NCI-H1930 (cell line): ENCODE measurements around the gene CMKLR1.

Experiments used
- DNase-seq, 2 experiments: peaks; one replicate each; lab custom pipeline; 2025; lab: John Stamatoyannopoulos, UW

CMKLR1 gene

DNA sequence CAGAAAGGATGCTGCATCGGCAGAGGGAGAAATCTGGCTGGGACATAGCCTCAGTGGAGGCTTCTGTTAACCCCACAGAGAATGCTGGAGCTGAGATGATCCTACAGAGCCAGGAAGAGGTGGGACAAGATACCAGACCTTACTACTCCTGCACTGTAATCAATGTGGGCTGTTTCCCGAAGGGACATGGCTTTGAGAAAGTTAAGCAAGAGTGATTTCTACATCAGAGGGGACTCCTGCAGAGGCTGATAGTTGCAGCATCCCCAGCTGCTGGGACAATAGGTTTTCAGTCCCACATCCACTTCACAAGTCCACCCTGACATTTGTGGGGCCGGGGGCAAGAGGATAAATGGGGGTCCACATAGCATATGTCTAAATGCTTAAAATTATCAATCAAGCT is 22.5 kb upstream of the CMKLR1 start:
- DNase-seq = no peak

DNA sequence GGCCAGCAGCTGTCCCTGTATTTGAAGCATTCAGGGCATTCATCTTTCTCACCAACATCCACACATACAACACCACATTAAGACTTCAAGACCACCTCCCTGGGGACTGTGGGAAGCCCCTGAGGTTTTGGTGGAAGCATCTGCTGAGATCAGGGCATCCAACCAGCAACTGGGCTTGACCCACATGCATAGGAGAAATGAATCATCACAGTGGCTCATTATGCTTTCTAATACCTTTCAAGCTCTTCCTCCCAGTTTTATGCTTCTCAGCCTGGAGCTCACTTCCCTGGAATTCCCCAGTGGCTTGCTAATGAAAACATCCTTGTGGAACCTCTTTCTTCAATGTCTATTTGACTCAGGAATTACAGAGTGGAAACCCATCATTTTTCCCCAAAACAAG is 21.4 kb upstream of the CMKLR1 start:
- DNase-seq = no peak

DNA sequence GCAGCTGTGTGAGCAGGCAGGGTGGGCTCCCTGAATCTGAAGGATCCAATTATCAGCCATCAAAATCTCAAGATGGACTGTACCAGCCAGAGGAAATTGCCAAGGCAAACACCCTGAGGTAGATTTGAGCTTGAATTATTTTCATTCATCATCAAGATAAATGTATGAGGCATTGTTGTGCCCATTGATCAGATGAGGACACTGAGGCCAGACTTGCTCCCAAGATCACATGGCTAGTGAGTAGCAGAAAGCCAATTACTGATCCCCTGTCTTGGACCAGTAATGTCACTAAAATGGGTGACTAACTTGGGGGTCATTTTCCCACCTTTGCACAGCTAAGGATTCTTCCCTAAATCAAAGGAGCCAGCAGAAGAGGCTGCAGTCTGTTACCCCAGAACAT is 20.9 kb upstream of the CMKLR1 start:
- no peak for DNase-seq

DNA sequence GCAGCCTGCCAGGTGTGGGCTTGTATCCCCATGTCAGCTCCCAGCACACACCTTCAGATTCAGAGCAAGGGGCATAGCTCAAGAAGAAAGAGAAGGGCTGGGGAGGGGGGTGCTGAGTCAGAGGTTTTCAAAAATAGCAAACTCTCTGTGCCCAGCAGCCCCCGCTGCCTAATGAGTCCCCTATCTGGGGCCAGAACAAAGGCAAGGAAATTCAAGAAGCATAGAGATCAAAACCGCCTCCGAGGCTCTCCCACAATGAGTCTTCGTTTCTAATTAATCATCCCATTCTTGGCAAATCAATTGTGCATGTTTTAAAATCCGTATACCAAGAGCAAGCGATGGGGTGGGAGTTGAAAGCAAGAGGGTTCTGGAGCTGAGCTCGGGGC is 19.5 kb upstream of the CMKLR1 start:
- no peak for DNase-seq

DNA sequence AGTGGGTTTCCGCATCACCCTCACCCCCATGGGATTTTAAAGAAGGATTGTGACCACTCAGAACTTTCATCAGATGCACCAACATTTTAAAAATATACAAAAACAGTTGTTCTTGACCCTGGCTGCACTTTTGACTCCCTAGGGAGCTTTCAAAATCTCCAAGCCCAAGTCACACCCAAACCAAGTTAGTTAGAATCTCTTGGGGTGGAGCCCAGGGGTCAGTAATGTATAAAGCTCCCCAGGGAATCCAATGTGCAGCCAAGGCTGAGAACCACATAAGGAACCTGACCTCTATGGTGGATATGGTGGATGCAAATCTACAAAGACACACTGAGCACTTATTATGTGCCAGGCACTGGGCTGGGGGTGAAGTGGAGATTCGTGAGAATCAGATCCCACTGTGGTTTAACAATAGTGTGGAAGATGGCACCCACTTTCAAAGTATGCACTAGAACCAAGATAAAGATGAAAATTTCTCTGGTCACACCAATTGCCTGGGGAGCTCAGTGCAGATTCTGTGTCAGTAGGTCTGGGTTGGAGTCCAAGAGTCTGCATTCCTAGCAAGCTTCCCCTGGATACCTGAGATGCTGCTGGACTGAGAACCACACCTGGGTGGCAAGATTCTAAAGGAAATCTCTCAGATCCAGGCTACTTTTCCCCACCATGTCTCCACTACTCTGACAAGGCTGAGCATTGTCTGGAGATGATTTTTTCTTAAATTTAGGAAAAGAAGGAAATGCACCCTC is 18.9 kb upstream of the CMKLR1 start:
- no peak for DNase-seq

DNA sequence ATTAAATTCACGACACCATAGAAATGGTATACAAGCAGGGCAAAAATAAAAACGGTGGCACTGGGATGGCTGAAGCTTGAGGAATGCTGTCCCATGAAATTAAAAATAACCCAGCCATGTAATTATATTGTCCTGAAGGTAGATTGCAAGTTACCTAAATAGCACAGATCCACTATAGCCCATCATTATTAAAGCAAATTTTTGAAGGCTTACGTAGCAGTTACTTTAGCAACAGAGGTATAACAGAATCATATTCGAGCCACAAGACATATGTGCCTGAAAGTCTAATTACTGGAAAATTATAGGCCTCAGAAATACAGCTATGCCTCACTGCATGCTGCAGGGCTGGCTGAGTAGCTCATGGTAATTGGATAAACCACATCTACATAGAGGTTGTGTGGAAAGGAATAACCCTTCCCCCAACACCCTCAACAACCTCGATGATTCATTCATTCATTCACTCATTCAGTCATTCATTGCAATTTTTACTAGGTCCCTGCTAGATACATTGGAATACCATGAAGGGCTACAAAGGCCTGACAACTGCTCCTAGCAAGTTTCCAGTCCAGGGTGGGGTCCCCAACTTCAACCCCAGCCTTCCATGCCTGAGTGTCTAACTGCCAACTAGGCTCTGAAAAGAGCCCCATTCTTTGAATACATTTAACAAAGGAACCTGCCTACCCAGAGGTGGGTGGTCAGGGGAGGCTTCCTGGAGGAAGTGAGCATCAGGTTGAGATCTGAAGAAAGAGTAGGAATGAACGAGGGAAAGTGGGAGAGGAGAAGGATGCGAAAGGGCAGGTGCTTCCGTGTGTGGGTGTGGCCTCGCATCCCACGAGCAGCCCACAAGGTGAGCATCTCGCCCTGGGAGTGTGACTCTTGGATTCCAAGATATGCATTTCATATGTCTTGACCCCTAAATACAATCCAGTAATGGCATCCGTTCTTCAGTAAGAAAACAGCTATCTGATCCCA is 18.0 kb upstream of the CMKLR1 start:
- no peak for DNase-seq

DNA sequence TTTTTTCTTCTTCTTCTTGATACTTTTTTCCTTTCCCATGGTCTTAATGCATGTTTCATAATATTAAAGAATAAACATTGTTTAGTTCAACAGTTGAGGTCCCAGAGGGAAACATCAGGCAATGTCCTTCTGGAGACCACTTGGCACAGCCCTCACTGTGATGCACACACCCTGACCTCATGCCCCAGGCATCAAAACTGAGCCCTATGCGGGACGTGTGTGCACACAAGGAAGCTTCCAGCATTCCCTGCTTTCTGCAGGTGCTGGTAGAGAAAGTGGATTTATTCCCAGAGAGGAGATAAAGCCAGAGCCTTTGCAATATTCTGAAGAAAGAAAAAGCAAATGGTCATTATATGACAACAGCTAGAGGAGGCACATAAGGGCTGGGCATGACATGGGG is 16.0 kb upstream of the CMKLR1 start:
- no peak for DNase-seq

DNA sequence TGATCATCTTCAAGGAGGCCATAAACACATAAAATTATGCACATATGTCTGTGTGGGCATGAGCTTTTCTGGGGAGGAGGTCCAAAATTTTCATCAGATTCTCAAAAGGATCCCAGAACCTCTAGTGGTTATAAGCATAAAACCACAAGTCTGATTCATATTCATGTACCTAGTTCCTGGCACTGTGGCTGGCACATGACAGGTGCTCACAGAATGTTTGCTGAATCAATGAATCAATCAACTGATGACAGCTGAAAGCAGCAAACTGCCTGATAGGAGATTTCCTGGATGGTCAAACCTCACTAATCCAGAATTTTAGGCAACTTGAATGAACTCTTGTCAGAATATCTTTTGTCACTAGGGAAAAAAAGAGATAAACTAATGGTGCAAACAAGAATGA is 13.5 kb upstream of the CMKLR1 start:
- no peak for DNase-seq

DNA sequence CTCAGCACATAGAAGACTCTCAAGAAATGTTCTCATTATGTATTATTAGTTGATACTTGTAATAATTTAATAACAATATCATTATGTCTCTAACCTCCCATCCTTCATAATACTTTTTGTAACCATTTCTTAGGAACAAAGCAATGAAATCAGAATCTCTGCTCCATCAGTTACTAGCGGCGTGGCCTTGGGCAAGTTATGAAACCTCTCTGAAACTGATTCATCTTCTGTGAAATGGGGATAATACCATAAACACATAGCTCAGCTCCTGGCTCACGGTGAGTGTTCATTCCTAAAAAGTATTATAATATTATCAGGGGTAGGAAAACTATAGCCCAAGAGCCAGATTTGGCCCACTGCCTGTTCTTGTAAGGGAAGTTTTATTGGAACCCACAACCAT is 11.4 kb upstream of the CMKLR1 start:
- no peak for DNase-seq

DNA sequence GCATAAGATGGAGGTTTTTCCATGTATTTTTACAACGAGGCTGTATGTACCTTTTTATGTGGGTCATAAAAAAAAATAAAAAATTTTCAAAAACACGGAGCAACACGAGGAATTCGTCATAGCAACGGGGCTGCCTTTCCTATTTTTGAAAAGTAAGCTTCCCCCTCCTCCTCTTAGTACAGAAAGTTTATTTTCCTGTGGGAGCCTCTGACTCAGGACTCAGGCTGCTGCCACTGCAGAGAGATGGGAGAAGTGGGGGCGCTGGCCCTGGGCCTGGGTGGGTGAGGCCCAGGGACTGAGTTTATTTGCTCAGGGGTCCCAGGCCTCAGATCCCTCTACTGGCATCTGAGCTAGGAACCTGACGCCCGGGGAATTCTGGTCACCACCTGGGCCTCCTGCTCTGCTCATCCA is 10.2 kb upstream of the CMKLR1 start:
- no peak for DNase-seq

DNA sequence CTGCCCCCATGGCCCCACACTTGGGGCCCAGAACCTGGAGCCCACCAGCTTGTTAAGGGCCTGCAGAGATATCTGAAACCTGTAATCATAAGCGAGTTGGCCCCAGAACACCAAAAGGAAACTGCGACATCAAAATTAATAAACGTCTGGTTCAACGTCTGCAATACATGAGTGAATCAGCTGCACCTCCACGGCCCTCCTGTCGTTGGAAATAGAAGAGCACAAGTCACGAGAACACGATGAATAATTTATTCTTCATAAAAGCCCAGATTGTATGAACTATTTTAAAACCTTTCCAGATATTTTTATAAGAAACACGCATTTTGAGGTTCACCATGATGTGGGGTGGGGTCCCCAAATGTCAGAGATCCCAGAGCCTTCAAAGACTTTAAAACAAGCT is 9.7 kb upstream of the CMKLR1 start:
- no peak for DNase-seq

DNA sequence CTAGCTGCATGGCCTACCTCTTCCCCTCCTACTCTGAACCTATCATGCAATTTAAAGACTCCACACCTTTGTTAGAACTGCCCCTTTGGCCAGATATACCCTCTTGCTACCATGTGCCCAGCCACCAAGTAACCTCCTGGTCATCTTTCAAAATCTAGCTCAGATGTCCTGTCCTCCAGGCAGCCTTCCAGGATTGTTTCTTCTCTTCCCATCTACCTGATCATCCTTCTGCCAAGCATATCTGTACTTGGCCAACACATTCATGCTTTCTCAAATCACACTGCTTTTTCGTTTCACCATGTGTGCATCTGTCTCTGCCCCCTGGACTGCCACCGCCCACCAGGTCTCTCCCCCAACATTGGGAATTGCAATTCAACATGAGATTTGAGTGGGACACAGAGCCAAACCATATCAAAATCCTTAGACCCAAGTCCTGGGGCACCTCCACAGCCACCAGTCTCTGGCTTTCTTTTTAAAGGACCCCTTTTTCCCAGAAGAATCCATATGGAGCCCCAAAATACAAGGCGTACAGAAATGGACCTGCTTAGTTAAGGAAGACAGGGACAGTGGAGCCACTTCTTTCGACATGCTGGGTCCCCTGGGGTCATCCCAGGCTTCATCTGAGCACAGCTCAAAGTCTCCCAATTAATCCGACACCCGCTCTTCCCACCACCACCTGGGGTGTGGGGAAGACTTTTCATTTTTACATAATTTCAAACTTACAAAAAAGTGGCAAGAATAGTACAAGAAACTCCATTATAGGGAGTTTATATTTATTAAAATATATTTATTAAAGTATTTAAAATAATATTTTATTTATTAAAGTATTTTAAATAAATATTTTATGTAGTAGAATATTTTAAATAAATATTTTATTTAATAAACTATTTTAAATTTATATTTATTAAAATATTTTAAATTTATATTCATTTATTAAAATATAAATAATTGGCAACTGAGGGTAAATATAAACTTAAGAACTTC is 7.9 kb upstream of the CMKLR1 start:
- peak in 1 of 2 experiments; percentile 1 for DNase-seq

DNA sequence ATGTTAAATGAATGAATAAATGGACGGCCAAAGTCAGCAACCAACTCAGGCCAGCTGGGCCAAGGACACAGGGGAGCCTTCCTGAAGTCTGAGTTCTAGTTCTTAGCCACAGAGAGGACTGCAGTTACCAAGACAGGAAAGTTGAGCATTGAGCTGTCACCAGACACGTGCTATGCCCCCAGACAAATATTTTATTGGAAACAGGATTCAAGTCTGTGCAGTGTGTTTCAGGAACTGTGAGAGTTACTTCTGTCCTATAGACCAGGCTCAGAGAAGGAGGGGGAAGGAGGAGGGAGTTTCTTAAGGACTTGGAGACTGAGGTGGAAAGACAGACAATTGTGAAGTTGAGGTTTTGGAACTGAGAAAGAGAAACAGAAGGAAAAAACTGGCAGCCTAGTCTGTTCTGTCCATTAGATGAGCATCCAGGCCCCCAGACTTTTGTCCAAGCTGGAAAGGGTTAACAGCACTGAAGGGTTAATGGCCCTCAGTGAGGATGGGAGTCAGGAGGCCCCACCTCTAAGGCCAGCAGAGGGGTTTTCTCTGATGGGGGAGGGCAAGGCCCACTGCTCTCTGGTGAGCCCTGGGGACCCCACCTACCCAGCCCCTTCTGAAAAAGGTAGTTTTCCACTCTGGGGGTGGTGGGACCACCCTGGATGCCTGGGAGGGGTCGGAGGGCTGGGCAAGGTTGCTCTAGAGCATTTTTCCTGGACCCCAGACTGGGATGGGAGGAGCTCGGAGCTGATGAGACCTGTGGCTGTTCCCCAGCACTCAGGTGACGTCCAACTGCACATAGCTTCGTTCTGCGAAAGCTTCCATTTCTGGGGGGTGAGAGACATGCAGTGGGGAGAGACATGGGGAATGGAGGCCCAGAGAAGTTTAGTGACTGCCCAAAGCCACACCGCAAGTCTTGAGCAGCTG is 6.9 kb upstream of the CMKLR1 start:
- DNase-seq = no peak

DNA sequence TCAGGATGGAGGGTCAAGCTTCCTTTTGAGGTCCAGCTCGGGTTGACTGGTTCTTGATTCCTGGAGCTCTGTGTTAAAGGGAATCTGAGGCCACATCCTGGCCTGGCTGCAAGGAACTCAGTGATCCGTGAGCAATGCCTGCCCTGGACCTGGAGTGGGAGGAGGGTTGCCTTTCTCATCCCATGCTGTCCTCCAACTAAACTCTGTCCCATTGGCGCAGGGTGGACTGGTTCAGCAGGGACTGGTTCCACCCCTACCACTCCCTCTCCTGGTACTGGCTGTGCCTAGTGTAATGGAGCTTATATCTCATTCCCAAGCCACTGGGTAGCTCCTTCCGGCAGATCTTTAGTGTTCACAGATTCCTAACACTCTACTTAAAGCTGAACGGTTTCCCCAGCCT is 3.9 kb upstream of the CMKLR1 start:
- DNase-seq = no peak

DNA sequence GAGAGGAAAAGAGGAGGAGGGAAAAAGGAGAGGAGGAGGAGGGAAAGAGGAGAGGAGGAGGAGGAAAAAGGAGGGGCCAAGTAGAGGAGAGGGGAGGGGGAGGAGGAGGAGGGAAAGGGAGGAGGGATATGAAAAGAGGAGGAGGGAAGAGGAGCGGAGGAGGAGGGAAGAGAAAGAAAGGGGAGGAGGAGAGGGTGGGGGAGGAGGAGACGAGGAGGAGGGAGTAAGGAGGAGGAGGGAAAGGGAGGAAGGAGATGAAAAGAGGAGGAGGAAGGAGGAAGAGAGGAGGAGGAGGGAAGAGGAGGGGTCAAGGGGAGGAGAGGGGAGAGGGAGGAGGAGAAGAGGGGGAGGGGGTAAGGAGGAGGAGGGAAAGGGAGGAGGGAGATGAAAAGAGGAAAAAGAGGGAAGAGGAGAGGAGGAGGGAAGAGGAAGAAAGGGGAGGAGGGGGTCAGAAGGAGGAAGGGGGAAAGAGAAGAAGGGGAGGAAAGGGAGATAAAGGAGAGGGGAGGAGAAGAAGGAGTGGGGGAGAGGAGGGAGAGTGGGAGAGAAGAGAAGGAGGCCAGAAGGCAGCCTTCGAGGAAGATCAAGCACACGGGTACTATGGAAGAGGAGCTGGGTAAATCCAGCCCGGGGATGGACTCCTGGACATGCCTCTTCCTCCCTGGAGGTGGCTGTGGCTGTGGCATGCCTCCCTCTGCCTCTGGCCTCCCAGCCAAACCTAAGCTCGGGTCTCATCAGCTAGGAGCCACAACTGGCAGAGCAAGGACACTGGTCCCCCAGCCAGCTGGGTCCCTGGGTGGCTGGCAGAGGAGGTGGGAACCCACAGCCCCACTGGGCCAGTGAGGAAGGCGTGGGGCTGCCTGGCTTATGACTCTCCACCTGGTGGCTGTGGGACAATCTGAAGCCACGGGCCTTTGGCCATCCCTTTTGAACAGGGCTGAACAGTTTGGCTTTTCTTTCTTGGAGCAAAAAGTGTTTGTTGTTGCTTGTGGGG is 3.0 kb upstream of the CMKLR1 start:
- no peak for DNase-seq

DNA sequence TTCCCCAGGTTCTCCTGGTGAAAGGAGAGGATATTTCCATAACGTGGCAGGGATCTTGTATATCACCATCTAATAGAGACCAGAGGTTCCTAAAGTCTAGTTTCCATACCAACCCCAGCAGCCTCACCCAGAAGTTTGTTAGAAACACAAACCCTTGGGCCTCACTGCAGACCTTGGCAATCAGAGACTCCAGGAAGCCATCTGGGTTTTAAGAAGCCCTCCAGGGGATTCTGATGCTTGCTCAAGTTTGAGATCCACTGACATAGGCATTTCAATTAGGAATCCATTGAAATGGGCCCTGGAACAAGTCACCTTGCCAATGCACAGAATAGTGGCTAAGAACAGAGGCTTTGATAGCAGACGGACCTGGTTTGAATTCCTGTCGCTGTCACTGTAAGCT is 2.2 kb upstream of the CMKLR1 start:
- no peak for DNase-seq

DNA sequence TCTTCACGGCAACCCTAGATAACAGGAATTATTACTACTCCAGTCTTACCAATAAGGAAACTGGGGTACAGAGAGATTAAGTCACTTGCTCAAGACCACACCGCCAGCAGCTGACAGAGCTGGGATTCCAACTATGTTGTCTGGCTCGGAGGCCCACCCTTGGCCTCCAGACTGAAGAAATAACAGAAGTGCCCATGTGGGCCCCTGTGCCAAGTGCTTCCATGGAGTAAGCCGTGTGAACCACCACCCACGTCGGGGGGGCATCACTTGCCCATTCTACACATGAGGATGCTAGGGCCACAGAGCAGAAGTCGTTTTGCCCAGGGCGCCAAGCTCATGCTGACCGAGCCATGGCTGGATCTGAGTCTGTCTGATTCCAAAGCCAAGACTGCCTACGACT is 926 bp upstream of the CMKLR1 start:
- DNase-seq = no peak

DNA sequence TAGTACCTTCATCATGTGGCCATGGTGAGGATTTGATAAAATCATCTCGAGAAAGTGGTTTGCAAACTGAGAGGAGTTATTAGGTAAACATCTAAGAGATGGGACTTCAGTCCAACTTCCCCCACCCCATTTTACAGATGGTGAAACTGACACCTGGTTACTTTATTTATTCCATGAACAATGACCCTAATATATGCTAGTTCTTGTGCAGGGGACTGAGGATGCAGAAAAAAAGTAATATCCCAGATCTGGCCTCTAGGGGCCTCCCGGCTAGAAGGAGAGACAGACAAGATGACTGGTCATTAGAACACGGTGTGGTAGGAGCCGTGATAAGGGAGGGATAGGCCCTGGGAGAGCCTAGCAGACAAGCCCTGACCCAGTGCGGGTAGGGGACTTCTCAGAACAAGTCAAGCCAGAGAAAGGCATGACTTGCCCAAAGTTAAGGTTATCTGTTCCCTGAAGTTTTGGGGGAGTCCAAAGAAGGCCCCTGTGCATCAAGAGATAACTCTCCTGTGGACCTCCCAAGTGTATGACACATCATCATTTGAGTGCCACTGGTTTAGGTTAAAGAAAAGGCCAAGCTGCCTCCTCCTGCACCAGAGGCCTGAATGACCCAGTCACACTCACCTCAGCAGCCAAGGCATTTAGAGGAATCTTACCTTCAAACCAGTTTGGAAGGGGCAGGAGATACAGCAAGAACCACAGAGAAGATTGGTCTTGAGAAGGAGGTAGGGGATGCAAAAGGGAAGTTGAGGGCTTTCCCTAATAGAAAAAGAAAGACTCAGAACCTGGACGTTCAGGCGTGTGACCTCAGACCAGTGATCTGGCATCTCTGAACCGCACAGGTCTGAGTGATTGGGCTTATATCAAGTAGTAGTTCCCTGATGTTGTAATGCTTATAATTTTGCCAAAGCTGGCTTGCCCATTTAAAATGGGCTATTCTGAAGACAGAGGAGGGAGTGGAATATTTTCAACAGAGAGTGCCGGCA is 1.6 kb downstream of the CMKLR1 start:
- no peak for DNase-seq
